Retina (tissue), 1 donor: Measurements from ENCODE around the gene HEPH.
"Not testable (repeated sequence)": the region's sequence is repeated elsewhere in the genome, so short reads cannot be mapped to it uniquely, and the experiment has no call there.

ENCODE experiments used
- DNase-seq: peaks from one replicate; pipeline ENCODE4 v3.0.0-alpha.2; 2016

HEPH gene

DNA sequence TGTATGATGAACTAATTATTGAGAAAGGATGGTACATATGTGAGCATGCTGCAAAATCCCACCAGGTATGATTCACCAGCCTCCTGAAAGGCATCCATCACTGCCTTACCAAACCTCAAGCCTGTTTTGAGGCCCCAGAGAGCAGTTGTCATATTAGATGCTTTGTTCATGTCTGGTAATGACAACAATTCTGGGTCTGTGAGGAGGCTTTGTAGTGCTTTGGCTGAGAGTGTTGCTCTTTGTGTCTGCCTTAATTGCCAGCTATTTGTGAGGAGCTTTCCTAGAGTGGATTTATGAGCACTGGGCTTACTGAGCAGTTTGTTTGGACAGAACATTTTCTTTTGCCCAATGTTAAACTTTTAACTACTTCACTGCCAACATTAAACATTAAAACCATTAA, 69.2 kb downstream of the HEPH start:
- DNase-seq: no peak

DNA sequence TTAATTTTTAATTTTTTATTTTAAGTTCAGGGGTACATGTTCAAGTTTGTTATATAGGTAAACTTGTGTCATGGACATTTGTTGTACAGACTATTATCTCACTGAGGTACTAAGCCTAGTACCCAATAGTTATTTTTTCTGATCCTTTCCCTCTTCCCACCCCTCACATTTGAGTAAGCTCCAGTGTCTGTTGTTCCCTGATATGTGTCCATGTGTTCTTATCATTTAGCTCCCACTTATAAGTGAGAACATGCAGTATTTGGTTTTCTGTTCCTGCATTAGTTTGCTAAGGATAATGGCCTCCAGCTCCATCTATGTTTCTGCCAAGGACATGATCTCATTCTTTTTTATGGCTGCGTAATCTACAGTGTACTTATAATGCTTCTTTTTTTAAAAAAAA, 69.9 kb downstream of the HEPH start:
- DNase-seq: not testable (repeated sequence)

DNA sequence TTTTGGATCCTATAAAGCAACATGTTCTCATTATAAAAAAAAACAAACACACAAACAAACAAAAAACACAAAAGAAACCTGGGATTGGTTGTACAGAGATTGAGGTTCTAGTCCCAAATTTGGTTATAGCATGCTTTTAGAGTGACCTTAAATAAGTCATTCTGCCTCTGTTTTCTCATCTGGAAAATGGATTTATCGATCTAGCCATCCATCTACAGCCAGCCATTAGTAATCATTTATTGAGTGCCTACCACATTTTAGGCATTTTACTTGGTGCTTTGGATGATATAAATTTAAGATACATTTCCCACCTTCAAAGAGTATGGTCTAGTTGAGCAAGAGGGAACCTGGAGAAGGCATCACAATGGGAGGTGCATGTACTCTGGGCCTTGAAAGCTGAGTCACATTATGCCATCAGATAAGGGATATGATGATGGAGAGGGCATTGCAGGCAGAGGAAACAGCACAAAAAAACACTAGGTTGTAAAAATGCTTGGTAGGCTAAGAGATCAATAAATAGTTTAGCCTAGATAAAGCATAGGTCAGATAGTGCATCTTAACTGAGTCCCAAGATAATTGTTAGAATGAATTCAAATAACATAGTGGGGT, 91.4 kb downstream of the HEPH start:
- no peak for DNase-seq

- no peak for DNase-seq
Observed at GRCh38 chrX:66262807-66263206, 98.8 kb downstream of the HEPH start.
